SU-DHL-6 (cell line): ENCODE results near the gene CCDC183.

Source experiments
- EZH2phosphoT487 ChIP-seq: fragments of 200-600 bp; sonication (generic), shearing (Covaris generic); conservative IDR thresholded peaks from 2 replicates; pipeline ENCODE4 v1.6.1; 2018; ENCODE audit warnings: mild to moderate bottlenecking, antibody characterized with exemption, low read length, moderate library complexity, mixed read lengths
- TF ChIP-seq, protein P1 (sequence below): fragments of 200-600 bp; sonication (generic); IDR thresholded peaks from one replicate; pipeline ENCODE4 v1.5.1; 2017; ENCODE audit warnings: antibody characterized with exemption, mild to moderate bottlenecking, low read length, moderate library complexity; ENCODE audit not compliant: insufficient read depth, poor library complexity, severe bottlenecking

DNA sequence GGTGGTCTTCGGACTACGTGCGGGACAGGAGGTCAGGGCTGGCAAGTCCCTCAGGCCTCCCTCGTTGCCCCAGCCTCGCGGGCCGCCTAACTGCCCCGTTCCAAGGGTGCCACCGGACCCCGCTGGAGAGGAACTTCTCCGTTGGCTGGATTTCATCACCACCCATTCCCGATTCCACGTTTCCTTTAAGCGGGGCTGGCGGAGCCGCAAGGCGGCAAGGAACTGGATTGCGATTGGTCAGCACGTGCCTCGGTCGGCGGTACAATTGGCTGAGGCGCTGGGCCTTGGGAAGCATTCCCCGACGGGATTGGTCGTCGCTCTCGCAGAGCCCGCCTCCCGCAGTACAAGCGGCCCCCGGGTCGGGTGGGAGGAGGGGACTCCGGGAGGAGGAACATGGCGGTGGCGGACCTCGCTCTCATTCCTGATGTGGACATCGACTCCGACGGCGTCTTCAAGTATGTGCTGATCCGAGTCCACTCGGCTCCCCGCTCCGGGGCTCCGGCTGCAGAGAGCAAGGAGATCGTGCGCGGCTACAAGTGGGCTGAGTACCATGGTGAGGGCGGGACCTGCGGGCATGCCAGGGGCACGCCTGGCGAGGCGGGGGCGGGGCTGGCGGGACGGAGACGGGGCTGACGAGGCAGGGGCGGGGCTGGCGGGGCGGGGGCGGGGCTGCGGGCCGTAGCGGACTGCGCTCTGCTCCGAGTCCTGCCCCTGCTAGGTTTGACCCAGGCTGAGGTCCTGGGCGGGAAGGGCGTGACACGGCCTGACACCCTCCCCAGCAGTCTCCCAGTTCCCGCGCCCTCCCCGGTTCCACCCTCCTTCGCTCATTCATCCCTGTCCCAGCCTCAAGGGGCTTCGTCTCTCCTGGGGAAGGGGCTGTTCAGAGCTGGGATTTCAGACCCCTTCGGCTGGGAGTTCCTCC is 53.2 kb downstream of the CCDC183 start, which contains the start of gene PHPT1:
- TF ChIP-seq, protein P1, sequence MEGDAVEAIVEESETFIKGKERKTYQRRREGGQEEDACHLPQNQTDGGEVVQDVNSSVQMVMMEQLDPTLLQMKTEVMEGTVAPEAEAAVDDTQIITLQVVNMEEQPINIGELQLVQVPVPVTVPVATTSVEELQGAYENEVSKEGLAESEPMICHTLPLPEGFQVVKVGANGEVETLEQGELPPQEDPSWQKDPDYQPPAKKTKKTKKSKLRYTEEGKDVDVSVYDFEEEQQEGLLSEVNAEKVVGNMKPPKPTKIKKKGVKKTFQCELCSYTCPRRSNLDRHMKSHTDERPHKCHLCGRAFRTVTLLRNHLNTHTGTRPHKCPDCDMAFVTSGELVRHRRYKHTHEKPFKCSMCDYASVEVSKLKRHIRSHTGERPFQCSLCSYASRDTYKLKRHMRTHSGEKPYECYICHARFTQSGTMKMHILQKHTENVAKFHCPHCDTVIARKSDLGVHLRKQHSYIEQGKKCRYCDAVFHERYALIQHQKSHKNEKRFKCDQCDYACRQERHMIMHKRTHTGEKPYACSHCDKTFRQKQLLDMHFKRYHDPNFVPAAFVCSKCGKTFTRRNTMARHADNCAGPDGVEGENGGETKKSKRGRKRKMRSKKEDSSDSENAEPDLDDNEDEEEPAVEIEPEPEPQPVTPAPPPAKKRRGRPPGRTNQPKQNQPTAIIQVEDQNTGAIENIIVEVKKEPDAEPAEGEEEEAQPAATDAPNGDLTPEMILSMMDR = no peak
- no peak for TF ChIP-seq EZH2phosphoT487
